H1 (cell line): ENCODE results near the gene KLHL29. TPM values are rescaled to one million over a fixed set of nuclear protein-coding genes. Genes with fewer than 3 reads are reported as not detected.

Source experiments
- CTCF ChIA-PET: fragments of 300-600 bp; sonication (Branson Sonifier 250); formaldehyde crosslinking; loops from one replicate; lab custom pipeline; 2021; ENCODE audit not compliant: partially characterized antibody; lab: Charles Lee
- POLR2A ChIA-PET: fragments of 300-600 bp; sonication (Branson Sonifier 250); formaldehyde crosslinking; loops from one replicate; lab custom pipeline; 2021; ENCODE audit warnings: inconsistent platforms; ENCODE audit not compliant: partially characterized antibody; lab: Charles Lee
- DNase-seq, 2 experiments: peaks; one replicate each; pipeline versions ENCODE4 v3.0.0 to v3.0.0-alpha.2; 2010 to 2022; ENCODE audit warnings: low spot score in 2 of 2, low read depth in 1 of 2, mixed read lengths in 1 of 2
- FAIRE-seq: peaks from 2 replicates; lab custom pipeline; 2011; peaks lifted over from hg19 to GRCh38; lab: Jason Lieb, UNC
- H2AFZ ChIP-seq: 2 replicates; pipeline ENCODE4 v1.8.1; 2012; ENCODE audit warnings: low read length, inconsistent platforms
- H2AK5ac ChIP-seq: 2 replicates; pipeline ENCODE4 v1.6.1; 2013; ENCODE audit warnings: low read depth, low read length
- H2BK120ac ChIP-seq: replicated peaks from 2 replicates; pipeline ENCODE3; 2013; ENCODE audit warnings: low read depth, low read length, inconsistent platforms
- H2BK12ac ChIP-seq: 2 replicates; pipeline ENCODE4 v1.6.1; 2013; ENCODE audit warnings: low read depth, low read length
- H2BK15ac ChIP-seq: 2 replicates; pipeline ENCODE4 v1.6.1; 2013; ENCODE audit warnings: low read length
- H2BK20ac ChIP-seq: 2 replicates; pipeline ENCODE4 v1.6.1; 2013; ENCODE audit warnings: low read length
- H2BK5ac ChIP-seq: 2 replicates; pipeline ENCODE4 v1.6.1; 2013; ENCODE audit warnings: low read depth, low read length
- H3K14ac ChIP-seq: 2 replicates; pipeline ENCODE4 v1.6.1; 2013; ENCODE audit warnings: inconsistent platforms; ENCODE audit not compliant: insufficient read length
- H3K18ac ChIP-seq: 2 replicates; pipeline ENCODE4 v1.6.1; 2013; ENCODE audit warnings: low read length; ENCODE audit errors: extremely low read depth
- H3K23ac ChIP-seq: 2 replicates; pipeline ENCODE4 v1.6.1; 2013; ENCODE audit warnings: inconsistent platforms; ENCODE audit not compliant: insufficient read length
- H3K23me2 ChIP-seq: 2 replicates; pipeline ENCODE4 v1.6.1; 2013; ENCODE audit warnings: low read depth, low read length
- H3K27ac ChIP-seq: 2 replicates; pipeline ENCODE4 v1.6.1; 2011; ENCODE audit warnings: low read depth, low read length, inconsistent platforms
- H3K27me3 ChIP-seq, 4 experiments: replicated peaks in 1 of 4; 1 replicate in 1 of 4; 2 replicates in 3 of 4; pipeline versions ENCODE4 v1.6.1 to v1.8.1; 2011 to 2013; ENCODE audit warnings: low read length in 3 of 4, mild to moderate bottlenecking in 3 of 4, inconsistent platforms in 2 of 4, mixed read lengths in 2 of 4, moderate library complexity in 1 of 4; ENCODE audit not compliant: control insufficient read depth in 3 of 4, insufficient read depth in 3 of 4; ENCODE audit errors: extremely low read depth in 1 of 4
- H3K36me3 ChIP-seq, 4 experiments: 2 replicates each; pipeline versions ENCODE4 v1.6.1 to v1.8.1; 2011 to 2013; ENCODE audit warnings: mild to moderate bottlenecking in 4 of 4, low read length in 3 of 4, moderate library complexity in 2 of 4, control low read depth in 1 of 4, inconsistent platforms in 1 of 4; ENCODE audit not compliant: insufficient read depth in 4 of 4, control insufficient read depth in 2 of 4
- H3K4ac ChIP-seq: replicated peaks from 2 replicates; pipeline ENCODE3; 2013; ENCODE audit warnings: low read length, low read depth, mixed read lengths, inconsistent platforms; ENCODE audit not compliant: insufficient read length
- H3K4me1 ChIP-seq, 4 experiments: replicated peaks in 1 of 4; 1 replicate in 1 of 4; 2 replicates in 3 of 4; pipeline versions ENCODE4 v1.6.1 to v1.8.1; 2011 to 2013; ENCODE audit warnings: low read length in 3 of 4, inconsistent platforms in 2 of 4, mixed read lengths in 1 of 4; ENCODE audit not compliant: insufficient read depth in 4 of 4, control insufficient read depth in 3 of 4
- H3K4me2 ChIP-seq, 2 experiments: 2 replicates each; pipeline versions ENCODE4 v1.6.1 to v1.8.1; 2011 to 2013; ENCODE audit warnings: low read depth in 2 of 2, low read length in 2 of 2, control low read depth in 1 of 2, inconsistent platforms in 1 of 2, mild to moderate bottlenecking in 1 of 2; ENCODE audit not compliant: insufficient read depth in 1 of 2
- H3K4me3 ChIP-seq, 4 experiments: fragments of 200-600, 300-600 bp in 1 of 4; sonication (generic), shearing (Covaris generic), sonication (Bioruptor Twin) in 1 of 4; 2 replicates each; pipeline versions ENCODE4 v1.5.1 to v1.8.1; 2011 to 2016; ENCODE audit warnings: low read length in 4 of 4, low read depth in 3 of 4, control low read depth in 2 of 4, inconsistent platforms in 2 of 4, mild to moderate bottlenecking in 2 of 4, mixed read lengths in 1 of 4, moderate library complexity in 1 of 4; ENCODE audit not compliant: insufficient read depth in 2 of 4; ENCODE audit errors: extremely low read depth in 1 of 4
- H3K56ac ChIP-seq: replicated peaks from 2 replicates; pipeline ENCODE3; 2013; ENCODE audit warnings: low read depth, mild to moderate bottlenecking, mixed read lengths, low read length, inconsistent platforms; ENCODE audit not compliant: insufficient read length
- H3K79me1 ChIP-seq: 2 replicates; pipeline ENCODE4 v1.6.1; 2013; ENCODE audit warnings: low read depth, low read length, control low read depth
- H3K79me2 ChIP-seq, 2 experiments: 2 replicates each; pipeline versions ENCODE4 v1.6.1 to v1.8.1; 2012 to 2013; ENCODE audit warnings: low read length in 2 of 2, mild to moderate bottlenecking in 2 of 2, inconsistent platforms in 1 of 2; ENCODE audit not compliant: insufficient read depth in 2 of 2, control insufficient read depth in 1 of 2
- H3K9ac ChIP-seq, 4 experiments: replicated peaks in 1 of 4; 1 replicate in 1 of 4; 2 replicates in 3 of 4; pipeline versions ENCODE4 v1.6.1 to v1.8.1; 2011 to 2013; ENCODE audit warnings: low read depth in 3 of 4, low read length in 3 of 4, control low read depth in 2 of 4, mild to moderate bottlenecking in 2 of 4, moderate library complexity in 2 of 4, inconsistent platforms in 1 of 4; ENCODE audit errors: extremely low read depth in 1 of 4
- H3K9me3 ChIP-seq, 2 experiments: 2 replicates each; pipeline versions ENCODE4 v1.6.1 to v1.8.1; 2012 to 2013; ENCODE audit warnings: mild to moderate bottlenecking in 2 of 2, moderate library complexity in 2 of 2, control low read depth in 1 of 2, inconsistent platforms in 1 of 2, low read depth in 1 of 2, low read length in 1 of 2, mixed read lengths in 1 of 2; ENCODE audit not compliant: insufficient read depth in 2 of 2
- H4K20me1 ChIP-seq, 2 experiments: replicated peaks in 1 of 2; 2 replicates each; pipeline versions ENCODE3 to v1.8.1; 2011 to 2013; ENCODE audit warnings: inconsistent platforms in 2 of 2, low read length in 2 of 2, mild to moderate bottlenecking in 1 of 2; ENCODE audit not compliant: insufficient read depth in 2 of 2, control insufficient read depth in 1 of 2
- H4K5ac ChIP-seq: 2 replicates; pipeline ENCODE4 v1.6.1; 2013; ENCODE audit warnings: low read length, low read depth, mixed read lengths, inconsistent platforms; ENCODE audit not compliant: insufficient read length
- H4K8ac ChIP-seq: 2 replicates; pipeline ENCODE4 v1.8.0; 2013; ENCODE audit warnings: mild to moderate bottlenecking, moderate library complexity, low read length, inconsistent platforms; ENCODE audit not compliant: insufficient read depth; ENCODE audit errors: extremely low read depth
- H4K91ac ChIP-seq: replicated peaks from 2 replicates; pipeline ENCODE3; 2013; ENCODE audit warnings: low read length, mixed read lengths, inconsistent platforms; ENCODE audit not compliant: insufficient read length
- CEBPB ChIP-seq: IDR thresholded peaks from 2 replicates; pipeline ENCODE4 v1.6.1; 2012; ENCODE audit warnings: low read depth, low read length
- CHD1 ChIP-seq: IDR thresholded peaks from 2 replicates; pipeline ENCODE4 v1.6.1; 2012; ENCODE audit warnings: low read depth, low read length, improper control_type of control experiment
- CREB1 ChIP-seq: IDR thresholded peaks from 2 replicates; pipeline ENCODE4 v1.6.1; 2012; ENCODE audit warnings: inconsistent platforms
- RBBP5 ChIP-seq: IDR thresholded peaks from 2 replicates; pipeline ENCODE4 v1.7.1; 2012; ENCODE audit warnings: low read depth, mild to moderate bottlenecking, inconsistent platforms, low read length, moderate library complexity, borderline replicate concordance
- WGBS, 2 experiments: shearing (Covaris generic) in 1 of 2; methylation state at CpG; one replicate each; pipeline versions ENCODE4 v1.1.6 to v1.1.7; 2013 to 2015; ENCODE audit warnings: low lambda C conversion rate in 2 of 2, mixed read lengths in 2 of 2, inconsistent platforms in 1 of 2, low coverage in 1 of 2, missing lambda C conversion rate in 1 of 2; ENCODE audit not compliant: insufficient replicate concordance in 2 of 2, insufficient coverage in 1 of 2, insufficient read length in 1 of 2; ENCODE audit errors: extremely low coverage in 1 of 2, missing lambda C conversion rate in 1 of 2; 5-methylcytosine and 5-hydroxymethylcytosine counted together
- polyA plus RNA-seq, 7 experiments: library from polyadenylated mRNA; depleted of rRNA in 3 of 7; stranded (reverse) in 5 of 7; unstranded in 2 of 7; fragments of >200 nt in 5 of 7; fragments of 200-250 nt in 2 of 7; gene quantifications; 1 replicate in 5 of 7; 2 replicates in 1 of 7; 4 replicates in 1 of 7; pipeline versions ENCODE4 v1.2.1 to v1.2.3, GENCODE V29; 2011 to 2013; ENCODE audit warnings: missing spikeins in 2 of 7, mixed read lengths in 2 of 7
- total RNA-seq: library from RNA; stranded (reverse); fragmentation: NEBNext Ultra II Directional; extraction: Animal tissue kit (Norgen Biotek cat#: 25700); gene quantifications from 2 replicates; pipeline ENCODE4 v1.2.1, GENCODE V29; 2021

KLHL29 gene
- total and polyA plus RNA-seq, 2 of the 8 experiments (the other 6 are each of a cell fraction or from before 2014, with no cell fraction given) = 1.1 to 4.7 TPM

DNA sequence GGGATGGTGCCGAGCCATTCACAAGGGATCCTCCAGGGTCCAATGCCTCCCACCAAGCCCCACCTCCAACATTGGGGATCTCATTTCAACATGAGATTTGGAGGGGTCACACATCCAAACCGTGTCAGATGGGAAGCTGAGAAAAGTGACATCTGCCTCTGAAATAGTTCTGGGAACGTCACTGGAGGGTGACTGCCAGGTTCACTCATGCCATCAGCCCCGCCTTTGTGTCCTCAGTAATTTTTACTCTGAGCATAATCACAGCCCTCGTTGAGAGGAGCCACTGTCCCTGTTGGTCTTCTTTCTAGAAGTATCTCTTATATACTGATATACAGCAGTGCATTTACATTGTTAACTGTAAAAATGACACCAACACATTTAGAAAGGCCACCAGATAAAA, 67.4 kb downstream of the KLHL29 start:
- H2BK20ac ChIP-seq = no peak overlapping the region
- H3K4ac ChIP-seq = no peak overlapping the region
- no peak overlapping the region for H2BK15ac ChIP-seq
- H2BK120ac ChIP-seq = no peak overlapping the region
- H3K23me2 ChIP-seq = no peaks in the 10 kb centered on the region
- H3K56ac ChIP-seq = no peak overlapping the region
- ChIA-PET CTCF (interaction anchor here (2.2 to 7.0 kb wide), 2 partner anchors 8 to 36 kb away, joined by 5 to 42 read pairs; no protein-coding TSS in a partner anchor), POLR2A (no interaction called here)
- no peak overlapping the region for H3K4me2 ChIP-seq
- no peak overlapping the region for H3K9ac ChIP-seq
- H3K27me3 ChIP-seq = no peaks in the 10 kb centered on the region; a peak in 1 of 7 replicates
- no peak overlapping the region for H2AFZ ChIP-seq
- WGBS, 2 experiments = 92% methylated on average over 5 of the region's 5 CpGs; no CpG with 5 or more reads in 1 of the 2 experiments
- H2BK12ac ChIP-seq = no peak overlapping the region
- no peak overlapping the region for H2BK5ac ChIP-seq
- H3K14ac ChIP-seq = no peak overlapping the region
- no peak overlapping the region for H4K91ac ChIP-seq
- H4K8ac ChIP-seq = no peak overlapping the region
- no peak overlapping the region for H4K5ac ChIP-seq
- H3K23ac ChIP-seq = no peak overlapping the region
- no peak for DNase-seq
- H3K36me3 ChIP-seq = no peaks in the 10 kb centered on the region
- no peaks in the 10 kb centered on the region for H3K79me1 ChIP-seq
- FAIRE-seq = no peak
- H4K20me1 ChIP-seq = no peaks in the 10 kb centered on the region
- H3K27ac ChIP-seq = no peak overlapping the region
- H2AK5ac ChIP-seq = no peak overlapping the region
- H3K18ac ChIP-seq = no peak overlapping the region
- no peaks in the 10 kb centered on the region for H3K79me2 ChIP-seq
- H3K9me3 ChIP-seq = no peaks in the 10 kb centered on the region
- no peak for TF ChIP-seq CREB1
- TF ChIP-seq CHD1 = no peak
- no peak for TF ChIP-seq RBBP5
- TF ChIP-seq CEBPB = no peak
- no peak overlapping the region for H3K4me3 ChIP-seq
- H3K4me1 ChIP-seq = peaks cover 0 to 5% (median 0%) of the 10 kb centered on the region in 4 experiments; a peak in 1 of 7 replicates
